Gastrocnemius medialis (tissue), 4 donors: ENCODE results near the gene ACOT11. TPM values are rescaled to one million over a fixed set of nuclear protein-coding genes. Genes with fewer than 3 reads are reported as not detected.

Experiments
- ATAC-seq, 2 donors: fragments of 150-250 bp; one replicate each; pipeline ENCODE4 v1.9.1; 2016
- DNase-seq, 2 donors: peaks; one replicate each; pipeline ENCODE4 v3.0.0-alpha.2; 2019
- H3K27ac ChIP-seq, 4 donors: fragments of 200-600 bp; sonication (generic); 1 replicate in 1 of 4; 2 replicates in 3 of 4; pipeline ENCODE4 v1.5.1; 2016 to 2018; ENCODE audit warnings: mild to moderate bottlenecking in 2 of 4, moderate library complexity in 1 of 4
- H3K27me3 ChIP-seq, 3 donors: fragments of 200-600 bp; sonication (generic) in 2 of 3; 1 replicate in 1 of 3; 2 replicates in 2 of 3; pipeline versions ENCODE4 v1.5.1 to v1.6.0; 2016 to 2019; ENCODE audit warnings: mild to moderate bottlenecking in 1 of 3, moderate library complexity in 1 of 3
- H3K36me3 ChIP-seq, 2 donors: fragments of 200-600 bp; sonication (generic) in 1 of 2; one replicate each; pipeline ENCODE4 v1.5.1; 2017 to 2018
- H3K4me1 ChIP-seq, 2 donors: fragments of 200-600 bp; sonication (generic) in 1 of 2; one replicate each; pipeline ENCODE4 v1.5.1; 2016 to 2017; ENCODE audit warnings: mild to moderate bottlenecking in 2 of 2
- H3K4me3 ChIP-seq, 4 donors: fragments of 200-600 bp; sonication (generic) in 3 of 4; 1 replicate in 1 of 4; 2 replicates in 3 of 4; pipeline ENCODE4 v1.5.1; 2016 to 2019; ENCODE audit warnings: mild to moderate bottlenecking in 2 of 4
- H3K9me3 ChIP-seq, 3 donors: fragments of 200-600 bp; sonication (generic) in 2 of 3; 1 replicate in 1 of 3; 2 replicates in 2 of 3; pipeline ENCODE4 v1.5.1; 2016 to 2019
- POLR2A ChIP-seq, 2 donors: fragments of 450-650 bp; IDR thresholded peaks; one replicate each; pipeline ENCODE4 v1.6.1; 2017; ENCODE audit warnings: antibody characterized with exemption in 2 of 2, mild to moderate bottlenecking in 2 of 2, moderate library complexity in 2 of 2
- in situ Hi-C, 4 donors: fragments of 200-750 bp; cut with MboI; loops; one replicate each; pipeline versions ENCODE4 v1.15.0 to v1.8.0; 2017; ENCODE audit warnings: low sequenced_read_pairs in 4 of 4
- intact Hi-C: fragments of 100-400 bp; cut with DNase I; formaldehyde crosslinking; loops from one replicate; pipeline ENCODE4 v1.15.1; 2023; ENCODE audit warnings: low total_unique reads
- total RNA-seq, 4 donors: library from RNA; depleted of rRNA; stranded (reverse); fragments of >200 nt; gene quantifications; one replicate each; pipeline versions ENCODE4 v1.1.0 to v1.2.3, GENCODE V29; 2016
- TF ChIP-seq, protein P1 (sequence below), 5 experiments: fragments of 450-650 bp in 3 of 5; fragments of 200-600 bp in 2 of 5; sonication (generic) in 2 of 5; IDR thresholded peaks in 4 of 5; conservative IDR thresholded peaks in 1 of 5; 1 replicate in 4 of 5; 2 replicates in 1 of 5; pipeline ENCODE4 v1.5.1; 2016 to 2019; ENCODE audit warnings: antibody characterized with exemption in 5 of 5, mild to moderate bottlenecking in 3 of 5, moderate library complexity in 3 of 5

The ACOT11 gene
- total RNA-seq, 4 donors from 2014 or later, result 0.90 to 3.2 (median 1.2) TPM

DNA sequence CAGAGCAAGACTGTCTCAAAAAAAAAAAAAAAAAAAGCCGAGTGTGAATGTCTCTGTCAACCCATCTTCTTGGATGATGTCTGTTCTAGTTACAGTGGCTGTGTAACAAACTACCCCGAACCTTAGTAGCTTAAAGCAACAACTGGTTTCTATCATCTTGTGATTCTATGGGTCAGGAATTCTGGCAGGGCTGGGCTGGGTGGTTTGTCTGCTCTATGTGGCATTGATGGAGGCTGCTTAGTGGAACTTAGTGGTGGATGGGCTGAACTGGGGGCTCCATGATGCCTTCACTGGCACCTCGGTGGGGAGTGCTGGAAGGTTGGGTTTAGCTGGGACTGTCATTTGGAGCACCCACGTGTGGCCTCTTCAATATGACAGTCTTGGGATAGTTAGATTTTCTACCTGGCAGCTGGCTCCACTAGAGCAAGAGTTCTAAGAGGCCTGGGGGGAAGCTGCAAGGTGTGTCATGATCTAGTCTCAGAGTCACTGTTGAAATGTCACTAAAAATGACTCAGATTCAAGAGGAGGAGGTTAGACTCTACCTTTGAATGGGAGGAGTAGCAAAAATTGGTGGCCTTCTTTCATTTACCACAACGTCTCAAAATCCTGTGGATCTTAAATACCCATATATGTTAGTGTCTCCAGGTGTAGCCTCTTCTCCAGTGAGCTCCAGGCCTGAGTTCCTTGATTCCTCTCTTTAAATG is 18.6 kb downstream of the ACOT11 start:
- Histone ChIP-seq H3K27ac (peak overlapping the region; percentile 7 to 87 (median 74)), H3K4me1 (peaks cover 14 to 16% of the 10 kb centered on the region in 2 donors), H3K4me3 (no peak overlapping the region), H3K9me3 (no peaks in the 10 kb centered on the region), H3K36me3 (no peaks in the 10 kb centered on the region), H3K27me3 (no peaks in the 10 kb centered on the region)
- ATAC-seq (no peak), DNase-seq (no peak)
- in situ Hi-C loops (no loop called here), intact Hi-C loops (no loop called here)
- TF ChIP-seq, protein P1, sequence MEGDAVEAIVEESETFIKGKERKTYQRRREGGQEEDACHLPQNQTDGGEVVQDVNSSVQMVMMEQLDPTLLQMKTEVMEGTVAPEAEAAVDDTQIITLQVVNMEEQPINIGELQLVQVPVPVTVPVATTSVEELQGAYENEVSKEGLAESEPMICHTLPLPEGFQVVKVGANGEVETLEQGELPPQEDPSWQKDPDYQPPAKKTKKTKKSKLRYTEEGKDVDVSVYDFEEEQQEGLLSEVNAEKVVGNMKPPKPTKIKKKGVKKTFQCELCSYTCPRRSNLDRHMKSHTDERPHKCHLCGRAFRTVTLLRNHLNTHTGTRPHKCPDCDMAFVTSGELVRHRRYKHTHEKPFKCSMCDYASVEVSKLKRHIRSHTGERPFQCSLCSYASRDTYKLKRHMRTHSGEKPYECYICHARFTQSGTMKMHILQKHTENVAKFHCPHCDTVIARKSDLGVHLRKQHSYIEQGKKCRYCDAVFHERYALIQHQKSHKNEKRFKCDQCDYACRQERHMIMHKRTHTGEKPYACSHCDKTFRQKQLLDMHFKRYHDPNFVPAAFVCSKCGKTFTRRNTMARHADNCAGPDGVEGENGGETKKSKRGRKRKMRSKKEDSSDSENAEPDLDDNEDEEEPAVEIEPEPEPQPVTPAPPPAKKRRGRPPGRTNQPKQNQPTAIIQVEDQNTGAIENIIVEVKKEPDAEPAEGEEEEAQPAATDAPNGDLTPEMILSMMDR (IDR thresholded peaks at IDR 0.05 in 4 of 5, conservative IDR thresholded peaks at IDR 0.05 in 1 of 5), result no peak
- no peak for TF ChIP-seq POLR2A (IDR thresholded peaks at IDR 0.05)

DNA sequence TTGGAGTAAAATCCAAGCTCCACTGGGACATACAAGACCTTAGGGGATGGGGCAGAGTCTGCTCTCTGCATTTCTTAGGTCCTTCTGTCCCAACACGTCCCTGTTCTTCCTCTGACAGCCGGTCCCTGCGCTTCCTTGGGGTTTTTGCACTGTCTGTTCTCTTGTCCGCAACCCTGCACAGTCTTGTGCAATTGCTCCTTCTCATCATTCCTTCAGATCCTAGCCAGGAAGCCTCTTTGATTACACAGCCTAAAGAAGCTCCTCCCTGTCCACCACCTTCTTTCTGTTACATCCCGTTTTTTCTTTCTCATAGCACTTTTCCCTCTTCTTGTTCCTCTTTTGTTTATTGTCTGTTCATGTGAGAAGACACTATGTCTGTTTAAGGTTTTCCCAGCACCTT is 19.9 kb downstream of the ACOT11 start:
- H3K27me3 ChIP-seq, result no peaks in the 10 kb centered on the region
- peak; percentile 95 for ATAC-seq
- H3K9me3 ChIP-seq, result no peaks in the 10 kb centered on the region
- in situ Hi-C loops, result no loop called here
- intact Hi-C loops, result no loop called here
- H3K27ac ChIP-seq, result peak overlapping the region; percentile 61 to 87 (median 74)
- peaks cover 20 to 22% of the 10 kb centered on the region in 2 donors for H3K4me1 ChIP-seq
- TF ChIP-seq, protein P1 (IDR thresholded peaks at IDR 0.05 in 4 of 5, conservative IDR thresholded peaks at IDR 0.05 in 1 of 5), result no peak
- no peak for TF ChIP-seq POLR2A (IDR thresholded peaks at IDR 0.05)
- DNase-seq, result peak; percentile 45 to 80
- H3K36me3 ChIP-seq, result no peaks in the 10 kb centered on the region
- H3K4me3 ChIP-seq, result no peak overlapping the region

DNA sequence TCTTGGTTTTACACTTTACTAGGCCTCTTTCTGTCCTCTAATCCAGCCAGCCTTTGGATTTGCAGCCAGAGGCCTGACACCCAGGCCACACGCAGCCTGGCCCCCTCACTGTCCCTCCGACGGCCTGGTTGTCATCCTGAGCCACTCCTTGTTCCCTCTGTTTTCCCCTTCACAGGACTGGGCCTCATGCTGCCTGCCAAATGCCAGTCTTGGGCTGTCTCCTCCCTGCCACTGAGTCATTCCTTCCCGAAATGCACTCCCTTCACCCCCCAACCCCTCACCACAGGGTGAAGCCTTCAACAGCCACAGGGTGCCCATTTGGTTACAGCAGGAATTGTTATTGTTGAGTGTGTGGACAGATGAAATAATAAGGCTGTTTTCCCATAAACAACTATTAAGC is 21.3 kb downstream of the ACOT11 start:
- Histone ChIP-seq H3K36me3 (no peaks in the 10 kb centered on the region), H3K9me3 (no peaks in the 10 kb centered on the region), H3K27ac (peak overlapping the region in 3 of 4 donors; percentile 73 to 87 (median 75)), H3K4me3 (no peak overlapping the region), H3K4me1 (peaks cover 14 to 17% of the 10 kb centered on the region in 2 donors), H3K27me3 (no peaks in the 10 kb centered on the region)
- TF ChIP-seq, protein P1 (IDR thresholded peaks at IDR 0.05 in 4 of 5, conservative IDR thresholded peaks at IDR 0.05 in 1 of 5), result no peak
- TF ChIP-seq POLR2A (IDR thresholded peaks at IDR 0.05), result no peak
- in situ Hi-C loops, result no loop called here
- DNase-seq (peak in 1 of 2 donors; percentile 67), ATAC-seq (peak in 1 of 2 donors; percentile 40)
- intact Hi-C loops, result no loop called here

DNA sequence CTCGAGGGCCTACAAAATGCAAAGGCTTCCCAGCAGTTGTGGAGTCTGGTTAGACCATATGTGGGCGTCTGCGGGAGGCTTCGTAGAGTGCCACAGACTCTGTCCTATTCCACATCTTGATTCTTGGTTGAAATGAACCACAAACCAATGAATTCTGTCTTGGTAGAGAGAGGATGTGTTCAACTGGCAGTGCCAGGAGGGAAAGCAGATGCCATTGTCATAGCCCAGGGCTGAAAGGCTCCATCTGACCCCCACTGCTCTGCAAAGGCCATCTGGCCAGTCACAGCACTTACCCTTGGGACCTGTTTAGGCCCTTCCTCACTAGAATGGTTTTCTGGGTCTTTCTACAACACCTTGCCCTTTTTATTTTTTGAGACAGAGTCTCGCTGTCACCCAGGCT is 22.1 kb downstream of the ACOT11 start:
- DNase-seq, result no peak
- no peak overlapping the region for H3K4me3 ChIP-seq
- intact Hi-C loops, result no loop called here
- in situ Hi-C loops, result no loop called here
- H3K27me3 ChIP-seq, result no peaks in the 10 kb centered on the region
- peak overlapping the region; percentile 49 to 87 (median 74) for H3K27ac ChIP-seq
- TF ChIP-seq, protein P1 (IDR thresholded peaks at IDR 0.05 in 4 of 5, conservative IDR thresholded peaks at IDR 0.05 in 1 of 5), result no peak
- H3K4me1 ChIP-seq, result peaks cover 19 to 22% of the 10 kb centered on the region in 2 donors
- H3K9me3 ChIP-seq, result no peaks in the 10 kb centered on the region
- no peak for ATAC-seq
- no peaks in the 10 kb centered on the region for H3K36me3 ChIP-seq
